ENCODE measurements around the gene IL16. TPM values are rescaled to one million over a fixed set of nuclear protein-coding genes. Genes with fewer than 3 reads are reported as not detected.

Gene IL16
- total RNA-seq, 1 experiment from 2014 or later, result 1.8 TPM

DNA sequence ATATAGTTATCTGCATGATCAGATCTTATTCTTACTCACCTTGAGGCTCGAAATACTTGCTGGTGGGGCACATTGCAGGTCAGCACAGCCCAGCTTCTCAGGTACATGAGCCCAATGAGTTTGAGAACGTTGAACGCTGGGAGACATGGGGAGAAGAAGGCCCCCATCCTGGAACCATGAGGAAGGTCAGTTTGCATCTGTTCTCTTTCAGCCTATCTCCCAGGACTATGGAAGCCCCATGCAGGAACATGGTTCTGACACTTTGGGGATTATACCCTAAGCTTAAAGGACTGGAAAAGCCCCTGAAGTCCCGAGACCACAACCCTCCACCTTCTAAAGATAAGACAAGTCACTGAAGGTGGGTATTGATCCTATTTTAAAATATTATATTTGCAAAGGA is 144.7 kb downstream of the IL16 start:
- Histone ChIP-seq H3K4me1 (ENCODE audit: insufficient read depth, low read length, poor library complexity, severe bottlenecking) (no peaks in the 10 kb centered on the region), H3K27me3 (replicated peaks; ENCODE audit: insufficient read depth, low read depth, low read length, poor library complexity) (no peaks in the 10 kb centered on the region), H3K9me3 (ENCODE audit: low read depth, low read length, poor library complexity, severe bottlenecking) (no peaks in the 10 kb centered on the region), H3K27ac (ENCODE audit: low read depth, low read length, poor library complexity, severe bottlenecking) (no peak overlapping the region), H3K4me3 (ENCODE audit: low read depth, low read length, poor library complexity, severe bottlenecking) (no peak overlapping the region), H3K36me3 (ENCODE audit: insufficient read depth, low read length, poor library complexity, severe bottlenecking) (no peaks in the 10 kb centered on the region)
- POLR2A ChIA-PET (ENCODE audit: low non-redundant PET), result no interaction called here
- DNase-seq (ENCODE audit: low spot score), result no peak
- intact Hi-C loops (cut with micrococcal nuclease; ENCODE audit: unreplicated experiment), result no loop called here
- CTCF ChIA-PET, result no interaction called here
- no peak for TF ChIP-seq EZH2 (IDR thresholded peaks at IDR 0.05; ENCODE audit: borderline replicate concordance, low read depth, low read length, poor library complexity, severe bottlenecking)
- TF ChIP-seq, protein P1, sequence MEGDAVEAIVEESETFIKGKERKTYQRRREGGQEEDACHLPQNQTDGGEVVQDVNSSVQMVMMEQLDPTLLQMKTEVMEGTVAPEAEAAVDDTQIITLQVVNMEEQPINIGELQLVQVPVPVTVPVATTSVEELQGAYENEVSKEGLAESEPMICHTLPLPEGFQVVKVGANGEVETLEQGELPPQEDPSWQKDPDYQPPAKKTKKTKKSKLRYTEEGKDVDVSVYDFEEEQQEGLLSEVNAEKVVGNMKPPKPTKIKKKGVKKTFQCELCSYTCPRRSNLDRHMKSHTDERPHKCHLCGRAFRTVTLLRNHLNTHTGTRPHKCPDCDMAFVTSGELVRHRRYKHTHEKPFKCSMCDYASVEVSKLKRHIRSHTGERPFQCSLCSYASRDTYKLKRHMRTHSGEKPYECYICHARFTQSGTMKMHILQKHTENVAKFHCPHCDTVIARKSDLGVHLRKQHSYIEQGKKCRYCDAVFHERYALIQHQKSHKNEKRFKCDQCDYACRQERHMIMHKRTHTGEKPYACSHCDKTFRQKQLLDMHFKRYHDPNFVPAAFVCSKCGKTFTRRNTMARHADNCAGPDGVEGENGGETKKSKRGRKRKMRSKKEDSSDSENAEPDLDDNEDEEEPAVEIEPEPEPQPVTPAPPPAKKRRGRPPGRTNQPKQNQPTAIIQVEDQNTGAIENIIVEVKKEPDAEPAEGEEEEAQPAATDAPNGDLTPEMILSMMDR (conservative IDR thresholded peaks at IDR 0.05; ENCODE audit: low read depth, low read length), result no peak
- BruUV-seq (replicated peaks), result no TSS peak

DNA sequence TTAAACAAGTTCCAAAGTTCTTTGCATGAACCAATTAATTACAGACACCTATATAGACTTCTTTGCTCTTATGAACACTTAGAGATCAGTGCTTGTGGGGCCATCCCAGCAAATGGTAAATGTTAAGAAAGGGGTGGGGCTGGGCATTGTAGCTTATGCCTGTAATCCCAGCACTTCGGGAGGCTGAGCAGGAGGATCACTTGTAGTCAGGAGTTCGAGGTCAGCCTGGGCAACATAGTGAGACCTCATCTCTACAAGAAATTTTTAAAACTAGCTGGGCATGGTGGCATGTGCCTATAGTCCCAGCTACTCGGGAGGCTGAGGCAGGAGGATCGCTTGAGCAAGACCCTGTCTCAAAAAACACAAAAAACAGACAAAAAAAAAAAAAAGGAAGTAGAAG is 146.7 kb downstream of the IL16 start:
- BruUV-seq (replicated peaks), result no TSS peak
- Histone ChIP-seq H3K36me3 (ENCODE audit: insufficient read depth, low read length, poor library complexity, severe bottlenecking) (no peaks in the 10 kb centered on the region), H3K27me3 (replicated peaks; ENCODE audit: insufficient read depth, low read depth, low read length, poor library complexity) (no peaks in the 10 kb centered on the region), H3K27ac (ENCODE audit: low read depth, low read length, poor library complexity, severe bottlenecking) (no peak overlapping the region), H3K4me1 (ENCODE audit: insufficient read depth, low read length, poor library complexity, severe bottlenecking) (no peaks in the 10 kb centered on the region), H3K4me3 (ENCODE audit: low read depth, low read length, poor library complexity, severe bottlenecking) (no peak overlapping the region), H3K9me3 (ENCODE audit: low read depth, low read length, poor library complexity, severe bottlenecking) (no peaks in the 10 kb centered on the region)
- ChIA-PET CTCF (no interaction called here), POLR2A (ENCODE audit: low non-redundant PET) (no interaction called here)
- TF ChIP-seq, protein P1 (conservative IDR thresholded peaks at IDR 0.05; ENCODE audit: low read depth, low read length), result no peak
- TF ChIP-seq EZH2 (IDR thresholded peaks at IDR 0.05; ENCODE audit: borderline replicate concordance, low read depth, low read length, poor library complexity, severe bottlenecking), result no peak
- intact Hi-C loops (cut with micrococcal nuclease; ENCODE audit: unreplicated experiment), result no loop called here
- no peak for DNase-seq (ENCODE audit: low spot score)

DNA sequence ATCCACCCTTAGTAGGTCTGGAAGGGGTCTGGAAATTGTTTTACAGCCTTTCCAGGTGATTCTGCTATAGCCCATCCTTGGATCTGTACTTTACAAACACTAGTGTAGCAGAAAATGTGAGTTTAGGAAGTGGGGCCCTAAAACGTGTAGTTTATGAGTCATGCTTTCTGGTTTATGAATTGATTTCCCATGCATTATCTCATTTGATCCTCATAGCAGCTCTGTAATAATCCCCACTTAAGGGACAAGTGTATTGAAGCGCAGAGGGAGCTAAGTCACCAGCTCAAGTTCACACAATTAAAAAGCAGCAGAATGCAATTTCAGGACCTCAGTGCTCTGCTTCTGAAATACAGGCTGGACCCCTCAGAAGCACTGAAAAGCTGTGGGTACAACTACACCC is 149.9 kb downstream of the IL16 start:
- peak; percentile 19 for DNase-seq (ENCODE audit: low spot score)
- peaks cover 5% of the 10 kb centered on the region for H3K27me3 ChIP-seq (replicated peaks; ENCODE audit: insufficient read depth, low read depth, low read length, poor library complexity)
- no peaks in the 10 kb centered on the region for H3K9me3 ChIP-seq (ENCODE audit: low read depth, low read length, poor library complexity, severe bottlenecking)
- no TSS peak for BruUV-seq (replicated peaks)
- ChIA-PET POLR2A (ENCODE audit: low non-redundant PET) (no interaction called here), CTCF (no interaction called here)
- H3K27ac ChIP-seq (ENCODE audit: low read depth, low read length, poor library complexity, severe bottlenecking), result no peak overlapping the region
- H3K4me1 ChIP-seq (ENCODE audit: insufficient read depth, low read length, poor library complexity, severe bottlenecking), result no peaks in the 10 kb centered on the region
- no peak for TF ChIP-seq EZH2 (IDR thresholded peaks at IDR 0.05; ENCODE audit: borderline replicate concordance, low read depth, low read length, poor library complexity, severe bottlenecking)
- TF ChIP-seq, protein P1 (conservative IDR thresholded peaks at IDR 0.05; ENCODE audit: low read depth, low read length), result no peak
- H3K36me3 ChIP-seq (ENCODE audit: insufficient read depth, low read length, poor library complexity, severe bottlenecking), result no peaks in the 10 kb centered on the region
- intact Hi-C loops (cut with micrococcal nuclease; ENCODE audit: unreplicated experiment), result no loop called here
- no peak overlapping the region for H3K4me3 ChIP-seq (ENCODE audit: low read depth, low read length, poor library complexity, severe bottlenecking)
